ENCODE data around the gene DPYSL4.
"Not testable (repeated sequence)": the region's sequence is repeated elsewhere in the genome, so short reads cannot be mapped to it uniquely, and the experiment has no call there.

Gene DPYSL4

DNA sequence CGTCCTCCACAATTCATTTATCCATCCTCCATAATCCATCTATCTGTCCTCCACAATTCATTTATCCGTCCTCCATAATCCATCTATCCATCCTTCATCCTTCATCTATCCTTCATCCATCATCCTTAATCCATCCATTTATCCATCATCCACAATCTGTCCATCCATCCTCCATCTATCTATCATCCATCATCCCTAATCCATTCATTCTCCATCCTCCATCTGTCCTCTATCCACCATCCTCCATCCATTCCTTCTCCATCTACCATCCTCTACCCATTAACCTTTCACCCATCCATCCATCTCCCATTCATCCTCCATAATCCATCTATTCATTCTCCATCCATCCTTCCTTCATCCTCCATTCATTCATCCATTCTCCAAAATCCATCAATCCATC, 36.0 kb upstream of the DPYSL4 start:
- DNase-seq: no peak

DNA sequence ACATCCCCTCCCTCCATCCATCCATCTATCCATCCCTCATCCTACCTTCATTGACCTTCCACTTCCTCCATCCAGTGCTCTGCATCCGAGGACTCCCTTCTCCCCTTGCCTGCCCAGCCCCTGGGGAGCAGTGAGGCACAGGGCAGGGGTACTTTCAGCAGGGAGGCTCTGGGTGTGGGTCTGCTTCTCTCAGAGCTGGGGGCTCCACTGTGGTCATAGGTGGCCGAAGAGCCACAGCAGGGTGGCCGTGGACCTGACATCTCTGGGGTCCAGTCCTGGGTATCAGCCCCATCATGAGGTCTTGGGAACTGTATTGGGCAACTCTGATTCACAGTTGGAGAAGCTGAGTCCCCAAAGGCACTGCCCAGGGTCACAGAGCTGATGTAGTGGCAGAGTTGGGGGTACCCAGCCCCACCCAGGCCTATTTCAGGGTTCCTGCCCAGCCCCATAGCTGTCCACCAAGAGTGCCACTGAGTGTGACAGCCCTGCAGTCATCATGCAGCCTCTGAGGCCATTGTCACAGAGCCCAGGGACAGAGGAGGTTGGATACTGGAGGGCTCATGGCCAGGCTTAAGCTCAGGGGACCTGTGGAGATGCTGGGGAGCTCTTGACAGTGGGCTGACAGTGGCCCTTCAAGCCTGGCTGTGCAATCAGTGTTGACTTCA, 35.3 kb upstream of the DPYSL4 start:
- no peak for DNase-seq

DNA sequence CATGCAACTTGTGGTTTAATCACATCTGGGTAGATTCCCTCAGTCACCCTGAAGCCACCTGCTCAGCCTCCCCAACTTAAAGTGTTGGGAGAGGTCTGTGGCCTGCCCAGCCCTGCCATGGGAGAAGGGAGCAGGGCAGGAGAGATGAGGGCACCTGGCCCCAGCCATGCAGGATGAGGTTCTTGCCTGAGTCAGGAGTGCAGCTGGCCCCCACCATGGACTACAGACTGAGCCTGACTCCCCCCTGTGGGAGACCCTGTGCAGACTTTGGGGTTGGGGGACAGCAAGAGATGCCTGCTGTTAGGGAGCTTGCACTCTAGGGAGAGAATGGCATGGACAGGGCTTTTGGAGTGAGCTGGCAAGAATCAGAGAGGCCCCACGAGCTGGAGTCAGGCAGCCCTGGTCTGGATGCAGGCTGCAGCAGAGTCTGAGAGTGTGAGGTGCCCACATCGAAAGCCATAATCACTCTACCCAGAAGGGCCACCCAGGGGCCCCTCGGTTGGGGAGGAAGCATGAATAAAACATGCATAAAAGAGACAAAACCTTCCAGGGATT, 34.7 kb upstream of the DPYSL4 start:
- no peak for DNase-seq

DNA sequence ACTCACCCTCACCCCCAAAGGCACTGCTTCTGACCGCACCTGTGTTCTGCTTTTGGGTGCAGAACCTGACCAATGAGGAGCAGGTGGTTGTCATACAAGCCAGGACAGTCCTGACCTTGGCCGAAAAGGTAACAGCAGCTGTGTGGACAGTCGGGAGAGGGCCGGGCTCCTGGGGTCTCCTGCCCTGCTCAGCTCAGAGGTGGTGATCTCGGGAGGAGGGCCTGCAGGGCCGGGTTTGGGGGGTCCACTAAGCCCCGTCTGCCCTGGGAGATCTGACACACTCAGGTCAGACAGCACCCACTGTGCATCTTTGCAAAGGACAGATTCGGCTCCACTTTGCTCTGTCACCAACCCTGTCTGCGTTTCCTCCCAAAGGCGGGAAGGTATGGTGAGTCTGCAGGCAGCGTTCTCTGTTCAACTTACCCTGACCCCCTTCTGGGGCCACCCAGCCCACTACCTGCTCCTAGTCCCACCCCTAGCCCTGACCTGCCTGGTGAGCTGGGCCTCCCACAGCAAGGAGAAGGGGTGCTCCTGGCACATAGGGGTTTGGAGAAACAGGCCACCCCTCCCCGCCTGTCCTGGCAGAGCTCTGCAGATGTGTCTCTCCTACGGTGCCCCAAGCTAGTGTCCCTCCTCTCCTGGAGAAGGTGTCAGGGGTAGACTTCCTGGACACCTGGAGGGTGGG, 33.7 kb upstream of the DPYSL4 start:
- DNase-seq: no peak

DNA sequence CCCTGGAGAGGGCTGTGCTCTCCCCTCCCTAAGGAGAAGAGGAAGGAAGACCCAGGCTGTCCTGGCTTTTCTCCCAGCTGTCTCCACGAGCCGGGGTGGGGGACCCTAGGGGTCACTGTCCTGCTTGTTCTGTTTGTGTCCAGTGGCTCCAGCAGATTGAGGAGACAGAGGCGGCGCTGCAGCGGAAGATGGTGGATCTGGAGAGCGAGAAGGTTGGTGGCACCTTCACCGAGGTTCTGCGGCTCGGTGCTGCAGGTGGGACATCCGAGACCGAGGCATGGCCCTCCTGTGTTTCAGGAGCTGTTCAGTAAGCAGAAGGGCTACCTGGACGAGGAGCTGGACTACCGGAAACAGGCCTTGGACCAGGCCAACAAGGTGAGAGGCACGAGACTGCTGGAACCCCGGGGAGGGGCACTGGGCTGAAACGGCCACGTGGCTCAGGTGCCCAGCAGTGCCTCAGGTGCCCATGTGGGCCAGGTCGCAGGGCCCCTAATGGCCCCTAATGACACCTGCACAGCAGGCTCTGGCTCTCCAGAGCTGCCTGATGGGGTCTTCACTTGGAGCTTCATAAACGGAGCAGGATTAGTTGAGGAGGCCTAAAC, 33.0 kb upstream of the DPYSL4 start:
- DNase-seq: no peak

DNA sequence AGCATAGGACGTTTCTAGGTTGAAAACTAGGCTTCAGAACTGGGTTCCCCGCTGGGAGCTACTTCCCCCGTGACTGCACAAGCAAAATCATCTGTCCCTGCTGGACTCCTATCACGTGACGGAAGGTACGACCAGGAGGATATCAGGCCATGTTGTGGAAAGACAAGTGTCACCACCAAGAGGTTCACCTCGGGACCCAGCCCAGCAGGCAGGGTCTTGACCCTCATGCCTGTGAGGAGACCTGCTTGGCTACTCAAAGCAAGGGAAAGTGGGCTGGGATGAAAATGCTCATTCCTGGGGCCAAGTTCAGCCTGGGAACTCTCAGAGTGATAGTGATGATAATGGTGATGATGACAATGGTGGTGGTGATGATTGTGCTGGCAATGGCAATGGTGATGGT, 32.3 kb upstream of the DPYSL4 start:
- no peak for DNase-seq

DNA sequence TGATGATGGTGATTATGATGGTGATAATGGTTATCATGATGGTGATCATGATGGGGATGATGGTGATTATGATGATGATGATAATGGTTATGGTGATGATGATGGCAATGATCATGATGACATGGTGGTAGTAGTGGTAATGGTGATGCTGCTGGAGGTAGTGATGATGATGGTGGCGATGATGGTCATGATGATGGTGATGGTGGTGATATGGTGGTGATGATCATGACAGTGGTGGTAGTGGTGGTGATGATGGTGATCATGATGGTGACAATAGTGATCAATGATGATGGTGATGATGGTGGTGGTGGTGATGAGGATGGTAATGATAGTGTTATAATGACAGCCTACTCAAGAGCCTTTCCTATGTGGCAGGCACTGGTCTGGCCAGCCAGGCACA, 31.8 kb upstream of the DPYSL4 start:
- DNase-seq: no peak

DNA sequence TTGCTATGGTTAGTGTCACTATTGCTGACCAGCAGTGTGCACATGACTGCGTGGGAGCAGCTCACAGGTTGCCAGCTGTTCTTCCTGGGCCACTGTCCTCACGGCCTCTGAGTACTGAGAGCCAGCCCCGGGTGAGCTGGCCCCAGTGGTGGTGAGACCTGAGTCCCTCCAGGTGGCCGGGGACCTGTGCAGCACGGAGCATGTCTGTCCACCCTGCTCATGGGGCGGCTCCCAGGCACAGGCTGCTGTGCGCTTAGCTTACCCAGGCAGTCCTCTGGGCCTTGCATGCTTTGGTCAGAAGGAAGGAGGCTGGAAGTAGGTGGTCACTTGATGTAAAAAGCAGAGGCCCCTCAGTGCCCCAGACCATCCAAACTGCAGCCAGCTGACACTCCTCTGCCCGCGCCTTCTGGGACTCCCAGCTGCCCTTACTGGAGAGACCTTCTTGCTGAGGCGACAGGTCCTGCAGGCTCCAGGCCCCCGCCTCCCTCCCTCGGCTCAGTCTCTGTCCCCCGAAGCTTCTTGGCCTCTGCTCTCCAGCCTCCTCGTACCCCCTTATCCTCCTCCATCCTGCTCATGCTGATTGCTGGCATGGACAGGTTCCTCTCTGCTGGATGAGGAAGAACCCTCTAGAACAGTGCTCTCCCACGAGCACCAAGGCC, 30.9 kb upstream of the DPYSL4 start:
- no peak for DNase-seq

DNA sequence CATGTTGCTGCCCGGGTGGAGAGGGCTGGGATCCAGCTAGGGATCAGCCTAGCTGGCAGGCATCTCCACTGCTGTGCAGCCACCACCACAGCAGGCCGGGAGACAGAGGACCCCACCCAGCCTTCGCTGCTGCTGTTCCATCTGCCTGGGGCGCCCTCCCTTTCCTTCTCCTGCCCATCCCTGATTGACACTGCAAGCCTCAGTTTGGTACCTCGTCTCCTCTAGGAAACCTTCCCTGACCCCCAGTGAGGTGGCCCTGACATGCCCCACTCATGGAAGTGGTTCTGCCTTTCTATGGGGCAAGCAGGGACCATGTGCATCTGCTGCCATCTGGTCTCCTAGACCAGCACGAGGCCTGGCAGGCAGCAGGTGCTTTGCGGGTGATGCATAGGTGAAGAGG, 30.4 kb upstream of the DPYSL4 start:
- DNase-seq: no peak

DNA sequence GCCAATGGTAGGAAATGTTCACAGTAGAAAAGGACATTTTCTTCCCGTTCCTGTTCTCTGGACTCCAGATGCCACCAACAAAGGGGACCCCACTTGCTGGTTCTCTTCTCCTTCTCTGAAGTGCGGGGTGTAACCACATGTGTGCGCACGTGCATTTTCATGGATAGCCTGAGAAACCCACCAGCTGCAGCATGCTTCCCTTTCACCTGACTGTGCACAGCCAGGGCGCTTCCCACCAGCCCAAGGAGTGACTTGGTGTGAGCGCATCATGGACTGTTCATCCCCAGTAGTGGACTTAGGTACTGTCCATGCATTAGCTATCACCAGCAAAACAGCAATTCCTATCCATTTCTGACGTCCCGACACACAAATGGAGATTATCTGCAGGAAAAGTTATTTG, 29.6 kb upstream of the DPYSL4 start:
- no peak for DNase-seq

DNA sequence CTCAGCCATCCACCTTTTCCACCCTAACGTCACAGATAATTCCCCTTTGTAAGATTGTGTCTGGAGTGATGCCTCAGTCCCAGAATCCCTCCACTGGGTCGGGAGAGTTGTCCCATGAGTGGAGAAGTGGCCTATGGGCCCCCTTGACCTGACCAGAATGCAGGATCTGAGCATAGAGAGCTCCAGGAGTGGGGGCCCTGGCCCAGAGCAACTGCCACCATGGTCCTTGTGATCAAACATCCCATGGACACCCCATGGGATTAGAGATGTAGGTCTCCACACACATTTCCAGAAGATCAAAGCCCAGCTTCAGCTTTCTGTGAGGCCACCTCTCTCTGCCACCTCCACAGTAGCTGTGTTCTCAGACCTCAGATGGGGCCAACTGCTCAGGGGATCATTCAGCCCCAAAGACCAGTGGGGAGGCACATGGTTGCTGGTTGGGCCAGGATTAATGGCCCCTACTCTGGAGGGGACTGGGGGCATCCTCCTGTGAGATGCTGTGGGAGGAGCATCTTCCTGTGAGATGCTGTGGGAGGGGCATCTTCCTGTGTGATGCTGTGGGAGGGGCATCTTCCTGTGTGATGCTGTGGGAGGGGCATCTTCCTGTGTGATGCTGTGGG, 28.5 kb upstream of the DPYSL4 start:
- peak; percentile 42 for DNase-seq

DNA sequence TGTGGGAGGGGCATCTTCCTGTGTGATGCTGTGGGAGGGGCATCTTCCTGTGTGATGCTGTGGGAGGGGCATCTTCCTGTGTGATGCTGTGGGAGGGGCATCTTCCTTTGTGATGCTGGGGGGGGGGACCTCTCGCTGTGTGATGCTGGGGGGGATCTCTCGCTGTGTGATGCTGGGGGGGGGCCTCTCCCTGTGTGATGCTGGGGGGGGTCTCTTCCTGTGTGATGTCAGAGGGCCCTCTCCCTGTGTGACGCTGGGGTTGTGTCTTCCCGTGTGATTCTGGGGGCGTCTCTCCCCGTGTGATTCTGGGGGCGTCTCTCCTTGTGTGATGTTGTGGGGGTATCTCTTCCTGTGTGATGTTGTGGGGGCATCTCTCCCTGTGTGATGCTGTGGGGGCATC, 27.9 kb upstream of the DPYSL4 start:
- DNase-seq: no peak

DNA sequence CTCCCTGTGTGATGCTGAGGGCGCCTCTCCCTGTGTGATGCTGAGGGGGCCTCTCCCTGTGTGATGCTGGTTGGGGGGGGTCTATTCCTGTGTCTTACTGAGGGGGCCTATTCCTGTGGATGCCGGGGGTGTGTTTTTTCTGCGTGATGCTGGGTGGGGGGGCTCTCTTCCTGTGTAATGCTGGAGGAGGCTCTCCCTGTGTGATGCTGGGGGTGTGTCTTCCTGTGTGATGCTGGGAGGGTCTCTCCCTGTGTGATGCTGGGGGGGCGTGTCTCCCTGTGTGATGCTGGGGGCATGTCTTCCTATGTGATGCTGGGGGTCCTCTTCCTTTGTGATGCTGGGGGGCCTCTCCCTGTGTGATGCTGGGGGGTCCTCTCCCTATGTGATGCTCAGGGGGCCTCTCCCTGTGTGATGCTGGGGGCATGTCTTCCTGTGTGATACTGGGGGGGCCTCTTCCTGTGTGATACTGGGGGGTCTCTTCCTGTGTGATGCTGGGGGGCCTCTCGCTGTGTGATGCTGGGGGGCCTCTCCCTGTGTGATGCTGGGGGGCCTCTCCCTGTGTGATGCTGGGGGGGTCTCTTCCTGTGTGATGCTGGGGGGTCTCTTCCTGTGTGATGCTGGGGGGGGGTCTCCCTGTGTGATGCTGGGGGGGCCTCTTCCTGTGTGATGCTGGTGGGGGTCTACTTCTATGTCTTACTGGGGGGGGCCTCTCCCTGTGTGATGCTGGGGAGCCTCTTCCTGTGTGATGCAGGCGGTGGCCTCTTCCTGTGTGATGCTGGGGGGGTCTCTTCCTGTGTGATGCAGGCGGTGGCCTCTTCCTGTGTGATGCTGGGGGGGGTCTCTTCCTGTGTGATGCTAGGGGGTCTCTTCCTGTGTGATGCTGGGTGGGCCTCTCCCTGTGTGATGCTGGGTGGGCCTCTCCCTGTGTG, 27.2 kb upstream of the DPYSL4 start:
- not testable (repeated sequence) for DNase-seq

DNA sequence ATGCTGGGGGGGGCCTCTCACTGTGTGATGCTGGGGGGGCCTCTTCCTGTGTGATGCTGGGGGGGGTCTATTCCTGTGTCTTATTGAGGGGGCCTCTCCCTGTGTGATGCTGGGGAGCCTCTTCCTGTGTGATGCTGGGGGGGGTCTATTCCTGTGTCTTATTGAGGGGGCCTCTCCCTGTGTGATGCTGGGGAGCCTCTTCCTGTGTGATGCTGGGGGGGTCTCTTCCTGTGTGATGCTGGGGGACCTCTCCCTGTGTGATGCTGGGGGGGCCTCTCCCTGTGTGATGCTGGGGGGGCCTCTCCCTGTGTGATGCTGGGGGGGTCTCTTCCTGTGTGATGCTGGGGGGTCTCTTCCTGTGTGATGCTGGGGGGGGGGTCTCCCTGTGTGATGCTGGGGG, 26.5 kb upstream of the DPYSL4 start:
- DNase-seq: not testable (repeated sequence)

DNA sequence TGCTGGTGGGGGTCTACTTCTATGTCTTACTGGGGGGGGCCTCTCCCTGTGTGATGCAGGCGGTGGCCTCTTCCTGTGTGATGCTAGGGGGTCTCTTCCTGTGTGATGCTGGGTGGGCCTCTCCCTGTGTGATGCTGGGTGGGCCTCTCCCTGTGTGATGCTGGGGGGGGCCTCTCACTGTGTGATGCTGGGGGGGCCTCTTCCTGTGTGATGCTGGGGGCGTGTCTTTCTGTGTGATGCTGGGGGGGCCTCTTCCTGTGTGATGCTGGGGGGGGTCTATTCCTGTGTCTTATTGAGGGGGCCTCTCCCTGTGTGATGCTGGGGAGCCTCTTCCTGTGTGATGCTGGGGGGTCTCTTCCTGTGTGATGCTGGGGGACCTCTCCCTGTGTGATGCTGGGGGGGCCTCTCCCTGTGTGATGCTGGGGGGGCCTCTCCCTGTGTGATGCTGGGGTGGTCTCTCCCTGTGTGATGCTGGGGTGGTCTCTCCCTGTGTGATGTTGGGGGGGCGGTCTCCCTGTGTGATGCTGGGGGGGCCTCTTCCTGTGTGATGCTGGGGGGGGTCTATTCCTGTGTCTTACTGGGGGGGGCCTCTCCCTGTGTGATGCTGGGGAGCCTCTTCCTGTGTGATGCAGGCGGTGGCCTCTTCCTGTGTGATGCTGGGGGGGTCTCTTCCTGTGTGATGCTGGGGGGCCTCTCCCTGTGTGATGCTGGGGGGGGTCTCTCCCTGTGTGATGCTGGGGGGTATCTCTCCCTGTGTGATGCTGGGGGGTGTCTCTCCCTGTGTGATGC, 25.7 kb upstream of the DPYSL4 start:
- not testable (repeated sequence) for DNase-seq

DNA sequence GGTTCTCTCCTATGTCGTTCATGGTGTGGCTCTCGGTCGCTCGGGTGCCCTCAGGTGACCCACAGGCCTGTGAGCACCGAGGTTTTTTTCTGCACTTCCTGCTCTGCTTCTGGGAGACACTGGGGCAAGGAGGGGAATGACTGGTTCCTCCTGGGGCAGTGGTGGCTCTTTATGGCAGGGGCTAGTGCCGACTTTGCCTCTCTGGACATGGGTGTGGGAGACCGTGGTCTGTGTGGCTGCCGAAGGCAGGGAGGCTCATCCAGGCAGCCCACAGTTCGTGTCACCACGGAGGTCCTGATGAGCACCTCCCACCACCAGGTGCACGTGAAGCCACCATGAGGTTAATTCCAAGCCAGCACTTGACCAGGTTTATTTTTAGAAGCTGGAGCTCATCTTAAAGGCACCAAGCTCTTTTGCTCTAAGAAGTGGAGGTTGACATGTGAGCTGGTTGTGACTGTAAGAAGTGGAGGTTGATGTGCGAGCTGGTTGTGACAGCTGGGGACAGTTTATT, 24.7 kb upstream of the DPYSL4 start:
- DNase-seq: peak; percentile 69

DNA sequence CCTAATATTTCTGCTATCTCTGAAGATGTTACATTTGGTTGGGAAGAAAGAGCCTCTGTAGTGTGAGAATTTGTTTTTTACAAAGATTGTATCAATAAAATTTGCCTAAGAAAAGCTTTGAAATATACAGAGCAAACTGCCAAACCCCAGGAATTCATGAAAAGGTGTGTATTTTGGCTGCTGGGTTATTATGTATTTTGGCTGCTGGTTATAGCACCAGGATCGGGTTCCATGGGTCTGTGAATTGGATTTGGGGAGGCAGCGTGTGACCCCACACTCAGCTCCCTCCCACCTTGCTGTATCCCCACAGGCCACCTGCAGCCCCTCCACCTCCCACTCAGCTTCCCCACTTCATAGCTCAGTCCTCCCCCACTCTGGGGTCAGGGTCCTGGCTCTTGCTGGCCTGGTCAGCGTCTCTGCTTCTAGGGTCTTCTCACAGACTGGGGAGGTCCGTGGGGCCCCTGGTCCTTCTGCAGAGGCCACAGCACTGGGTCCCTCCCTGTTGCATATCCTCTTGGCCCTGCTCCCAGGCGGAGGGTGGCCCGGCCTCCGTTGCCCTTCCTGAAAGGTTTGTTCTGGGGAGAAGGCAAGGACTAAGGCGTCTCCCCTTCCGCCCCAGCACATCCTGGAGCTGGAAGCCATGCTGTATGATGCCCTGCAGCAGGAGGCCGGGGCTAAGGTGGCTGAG, 24.0 kb upstream of the DPYSL4 start:
- no peak for DNase-seq

DNA sequence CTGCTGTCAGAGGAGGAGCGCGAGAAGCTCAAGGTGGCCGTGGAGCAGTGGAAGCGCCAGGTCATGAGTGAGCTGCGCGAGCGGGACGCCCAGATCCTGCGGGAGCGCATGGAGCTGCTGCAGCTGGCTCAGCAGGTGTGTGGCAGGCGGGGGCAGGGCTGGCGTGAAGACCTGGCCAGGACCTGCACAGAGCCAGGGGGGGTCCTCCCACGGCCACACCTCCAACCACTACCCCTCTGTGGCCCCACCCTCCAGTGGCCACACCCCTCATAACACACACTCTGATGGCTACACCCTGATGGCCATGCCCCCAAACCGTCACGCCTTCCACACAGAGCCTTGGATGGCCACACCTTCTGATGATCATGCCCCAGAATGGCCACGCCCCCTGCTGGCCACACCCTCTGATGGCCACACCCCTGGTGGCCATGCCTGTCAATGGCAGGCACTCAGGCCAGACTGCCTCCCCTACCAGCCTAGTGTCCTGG, 23.4 kb upstream of the DPYSL4 start:
- DNase-seq: peak; percentile 92

DNA sequence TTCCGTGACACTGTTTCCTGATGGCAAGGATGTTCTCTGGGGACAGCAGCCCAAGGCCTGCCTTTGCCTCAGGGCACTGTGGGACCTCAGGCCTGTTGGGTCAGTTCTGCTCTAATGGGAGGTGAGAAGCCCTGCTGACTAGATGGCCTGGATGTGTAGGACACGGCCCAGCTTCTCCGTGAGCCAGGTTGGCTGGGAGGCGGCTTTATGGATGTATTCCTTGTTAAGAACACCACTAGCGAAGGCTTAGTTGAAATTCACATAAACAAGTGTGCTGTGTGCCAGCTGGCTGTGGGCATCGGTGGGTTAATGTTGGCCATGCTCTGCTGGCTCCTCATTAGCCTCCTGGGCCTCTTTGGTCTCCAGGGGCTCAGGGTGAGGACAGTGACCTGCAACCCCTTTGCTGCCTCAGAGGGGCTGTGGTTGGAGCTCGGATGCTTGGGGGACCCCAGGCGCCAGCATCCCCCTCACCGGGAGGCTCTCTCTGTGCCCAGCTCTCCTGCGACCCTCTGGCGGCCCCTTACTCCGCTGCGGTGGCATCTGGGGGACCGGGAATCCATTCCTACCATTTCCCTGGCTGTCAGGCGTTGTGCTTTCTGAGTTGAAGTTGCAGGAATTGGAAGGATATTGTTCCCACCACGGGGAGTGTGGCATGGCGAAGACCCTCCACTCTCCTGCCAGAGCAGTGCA, 22.8 kb upstream of the DPYSL4 start:
- DNase-seq: no peak
